IMR-90 (cell line): ENCODE results near the gene DEFB114. TPM values are rescaled to one million over a fixed set of nuclear protein-coding genes. Genes with fewer than 3 reads are reported as not detected.
A peak's percentile ranks its signal among the peaks of the same experiment; 100 is the strongest.

ENCODE experiments used
- ATAC-seq: fragments of 200-7000 bp; cut with Tn5 transposase; 2 replicates; pipeline ENCODE4 v1.9.1; 2020; ENCODE audit warnings: low read depth, mild to moderate bottlenecking, moderate library complexity
- BruUV-seq: library from RNA; stranded (reverse); fragments of 400-500 nt; replicated peaks from 2 replicates; lab custom pipeline; 2021; lab: Mats Ljungman, UMichigan
- CTCF ChIA-PET: fragments of 300-600 bp; formaldehyde crosslinking; extraction: SDS; loops from one replicate; lab custom pipeline; 2021; ENCODE audit warnings: antibody characterized with exemption; lab: Yijun Ruan, JAX
- POLR2A ChIA-PET: fragments of 300-600 bp; sonication (Branson Sonifier 250); formaldehyde crosslinking; loops from one replicate; lab custom pipeline; 2022; ENCODE audit warnings: antibody characterized with exemption; ENCODE audit not compliant: unreplicated experiment; lab: Charles Lee
- DNase-seq: peaks from one replicate; pipeline ENCODE4 v3.0.0; 2013
- H2AFZ ChIP-seq: replicated peaks from 2 replicates; pipeline ENCODE3; 2013; ENCODE audit warnings: low read length, mild to moderate bottlenecking; ENCODE audit not compliant: poor library complexity
- H2AK5ac ChIP-seq: 2 replicates; pipeline ENCODE4 v1.6.1; 2013; ENCODE audit warnings: low read depth, low read length, inconsistent platforms
- H2AK9ac ChIP-seq: replicated peaks from 2 replicates; pipeline ENCODE3; 2013; ENCODE audit warnings: mild to moderate bottlenecking, low read depth, low read length, moderate library complexity; ENCODE audit not compliant: poor library complexity
- H2BK120ac ChIP-seq: 2 replicates; pipeline ENCODE4 v1.6.1; 2013; ENCODE audit warnings: low read depth, low read length, inconsistent platforms
- H2BK15ac ChIP-seq: 3 replicates; pipeline ENCODE4 v1.6.1; 2013; ENCODE audit warnings: low read depth, low read length, inconsistent platforms
- H2BK20ac ChIP-seq: 2 replicates; pipeline ENCODE4 v1.6.1; 2013; ENCODE audit warnings: low read depth, mild to moderate bottlenecking, inconsistent platforms, low read length, moderate library complexity
- H2BK5ac ChIP-seq: 2 replicates; pipeline ENCODE4 v1.6.1; 2013; ENCODE audit warnings: mild to moderate bottlenecking, low read depth, low read length, inconsistent platforms; ENCODE audit not compliant: poor library complexity, severe bottlenecking
- H3K14ac ChIP-seq: replicated peaks from 2 replicates; pipeline ENCODE4 v1.6.1; 2013; ENCODE audit warnings: low read depth, low read length, inconsistent platforms
- H3K18ac ChIP-seq: 2 replicates; pipeline ENCODE4 v1.6.1; 2013; ENCODE audit warnings: low read depth, low read length, control low read depth
- H3K23ac ChIP-seq: 2 replicates; pipeline ENCODE4 v1.6.1; 2013; ENCODE audit warnings: low read depth, low read length, inconsistent platforms
- H3K27ac ChIP-seq: 2 replicates; pipeline ENCODE4 v1.5.1; 2013; ENCODE audit warnings: mild to moderate bottlenecking, control low read depth, low read length; ENCODE audit not compliant: insufficient read depth
- H3K27me3 ChIP-seq: 2 replicates; pipeline ENCODE4 v1.6.1; 2013; ENCODE audit warnings: low read length; ENCODE audit not compliant: control insufficient read depth, insufficient read depth
- H3K36me3 ChIP-seq: 2 replicates; pipeline ENCODE4 v1.6.1; 2013; ENCODE audit warnings: low read length, mixed read lengths; ENCODE audit not compliant: control insufficient read depth, insufficient read depth
- H3K4ac ChIP-seq: 2 replicates; pipeline ENCODE4 v1.6.1; 2013; ENCODE audit warnings: low read depth, low read length, inconsistent platforms
- H3K4me1 ChIP-seq: 2 replicates; pipeline ENCODE4 v1.6.1; 2013; ENCODE audit warnings: low read length, mixed read lengths; ENCODE audit not compliant: control insufficient read depth, insufficient read depth
- H3K4me2 ChIP-seq: 2 replicates; pipeline ENCODE4 v1.6.1; 2013; ENCODE audit warnings: low read depth, mild to moderate bottlenecking, control low read depth, low read length, moderate library complexity
- H3K4me3 ChIP-seq: 2 replicates; pipeline ENCODE4 v1.5.1; 2013; ENCODE audit warnings: low read depth, mild to moderate bottlenecking, control low read depth, low read length, moderate library complexity; ENCODE audit not compliant: insufficient read depth
- H3K56ac ChIP-seq: 2 replicates; pipeline ENCODE4 v1.6.1; 2013; ENCODE audit warnings: low read length, inconsistent platforms; ENCODE audit not compliant: insufficient read depth; ENCODE audit errors: extremely low read depth
- H3K79me1 ChIP-seq, 2 experiments: 2 replicates each; pipeline ENCODE4 v1.6.1; 2013; ENCODE audit warnings: low read length in 2 of 2, inconsistent platforms in 1 of 2, low read depth in 1 of 2
- H3K9ac ChIP-seq: 2 replicates; pipeline ENCODE4 v1.6.1; 2013; ENCODE audit warnings: low read depth, low read length, control low read depth
- H3K9me1 ChIP-seq: 2 replicates; pipeline ENCODE4 v1.6.1; 2013; ENCODE audit warnings: low read length, inconsistent platforms; ENCODE audit not compliant: insufficient read depth
- H3K9me3 ChIP-seq: 2 replicates; pipeline ENCODE4 v1.6.1; 2013; ENCODE audit warnings: low read length; ENCODE audit not compliant: control insufficient read depth, insufficient read depth
- H4K20me1 ChIP-seq: 2 replicates; pipeline ENCODE4 v1.6.1; 2013; ENCODE audit warnings: low read length, inconsistent platforms; ENCODE audit not compliant: insufficient read depth
- H4K5ac ChIP-seq: 2 replicates; pipeline ENCODE4 v1.6.1; 2013; ENCODE audit warnings: mild to moderate bottlenecking, low read depth, low read length, control low read depth
- H4K8ac ChIP-seq, 2 experiments: 2 replicates each; pipeline ENCODE4 v1.6.1; 2013; ENCODE audit warnings: low read depth in 2 of 2, low read length in 2 of 2, control low read depth in 1 of 2, inconsistent platforms in 1 of 2
- H4K91ac ChIP-seq: 2 replicates; pipeline ENCODE4 v1.6.1; 2013; ENCODE audit warnings: low read depth, low read length, inconsistent platforms; ENCODE audit not compliant: insufficient read depth
- MAFK ChIP-seq: IDR thresholded peaks from 2 replicates; pipeline ENCODE4 v1.6.1; 2012; ENCODE audit warnings: low read depth, low read length, improper control_type of control experiment
- SMC3 ChIP-seq: fragments of 150-350 bp; IDR thresholded peaks from 2 replicates; pipeline ENCODE4 v1.6.1; 2016; ENCODE audit warnings: low read depth, mild to moderate bottlenecking, antibody characterized with exemption, low read length, moderate library complexity
- WGBS, 2 experiments: methylation state at CpG; one replicate each; pipeline versions ENCODE4 v1.1.5 to v1.1.7; 2013; ENCODE audit warnings: missing lambda C conversion rate in 2 of 2; ENCODE audit not compliant: insufficient read length in 1 of 2; ENCODE audit errors: extremely low coverage in 2 of 2; 5-methylcytosine and 5-hydroxymethylcytosine counted together
- dilution Hi-C: fragments of 300-500 bp; cut with HindIII; formaldehyde crosslinking; loops from one replicate; pipeline ENCODE4 v1.14.3; 2018; ENCODE audit warnings: low sequenced_read_pairs; ENCODE audit not compliant: unreplicated experiment
- in situ Hi-C: fragments of 300-500 bp; cut with MboI; formaldehyde crosslinking; loops from 3 replicates; pipeline ENCODE4 v1.14.3; 2019; ENCODE audit warnings: low sequenced_read_pairs, inconsistent platforms, mixed read lengths
- intact Hi-C: fragments of 100-400 bp; cut with micrococcal nuclease; formaldehyde crosslinking; loops from 2 replicates; pipeline ENCODE4 v1.10.0; 2022
- polyA plus RNA-seq, 3 experiments: library from polyadenylated mRNA; depleted of rRNA; stranded (reverse); fragments of >200 nt; gene quantifications; 2 replicates each; pipeline ENCODE4 v1.2.3, GENCODE V29; 2012; ENCODE audit warnings: low replicate concordance in 1 of 3
- total RNA-seq: library from RNA; depleted of rRNA; stranded (reverse); fragments of >200 nt; gene quantifications from 2 replicates; pipeline ENCODE4 v1.2.3, GENCODE V29; 2012

The DEFB114 gene
- total and polyA plus RNA-seq, 2 of the 4 experiments (the other 2 are of a cell fraction): not detected

DNA sequence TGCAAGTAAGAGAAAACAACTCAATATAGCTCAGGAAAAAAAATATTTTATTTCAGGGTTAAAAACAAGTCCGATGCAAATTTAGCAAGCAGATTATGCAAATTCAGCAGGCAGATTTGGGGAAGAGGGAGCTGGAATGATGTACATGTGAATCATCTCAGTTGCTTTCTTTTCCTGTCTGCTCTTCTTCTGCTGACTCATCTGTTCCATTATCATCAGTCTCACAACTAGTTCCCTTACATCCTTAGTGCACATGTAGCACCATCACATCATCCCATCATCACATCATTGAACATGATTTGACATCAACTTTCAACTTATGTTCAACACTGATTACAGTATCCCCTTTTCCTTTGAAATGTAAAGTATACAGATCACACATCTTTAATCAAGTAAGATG, 16.9 kb upstream of the DEFB114 start:
- Histone ChIP-seq H3K9me1 (no peaks in the 10 kb centered on the region), H4K5ac (no peak overlapping the region), H3K4ac (no peak overlapping the region), H2AK9ac (no peak overlapping the region), H3K4me2 (no peak overlapping the region), H3K14ac (no peak overlapping the region), H3K27ac (no peak overlapping the region), H3K4me3 (no peak overlapping the region), H2BK20ac (no peak overlapping the region), H3K23ac (no peak overlapping the region), H3K9ac (no peak overlapping the region), H3K9me3 (no peaks in the 10 kb centered on the region), H3K4me1 (no peaks in the 10 kb centered on the region), H3K56ac (no peak overlapping the region), H3K18ac (no peak overlapping the region), H2BK120ac (no peak overlapping the region), H4K8ac (no peak overlapping the region), H3K79me1 (no peaks in the 10 kb centered on the region), H2BK15ac (no peak overlapping the region), H4K20me1 (no peaks in the 10 kb centered on the region), H4K91ac (no peak overlapping the region), H3K36me3 (no peaks in the 10 kb centered on the region), H3K27me3 (no peaks in the 10 kb centered on the region), H2BK5ac (no peak overlapping the region), H2AK5ac (no peak overlapping the region), H2AFZ (no peak overlapping the region)
- no CpG with 5 or more reads among the region's 1 CpG for WGBS, 2 experiments
- POLR2A ChIA-PET: no interaction called here
- no TSS peak for BruUV-seq
- CTCF ChIA-PET: interaction anchor here (0.7 kb wide), 1 partner anchor 27 kb away, joined by 3 read pairs; no protein-coding TSS in a partner anchor
- dilution Hi-C loops: no loop called here
- TF ChIP-seq SMC3: no peak
- 0 out of 2 replicates have a peak, but pooled peaks have one; percentile 37 for TF ChIP-seq MAFK
- in situ Hi-C loops: no loop called here
- DNase-seq (peak; percentile 0), ATAC-seq (no peak)
- intact Hi-C loops: no loop called here
